GM23338 (cell line): Measurements from ENCODE around the gene AP1S2. TPM values are rescaled to one million over a fixed set of nuclear protein-coding genes. Genes with fewer than 3 reads are reported as not detected.

Experiments used
- ATAC-seq: fragments of 200-7000 bp; cut with Tn5 transposase; 3 replicates; pipeline ENCODE4 v1.9.1; 2020
- DNase-seq: peaks from one replicate; pipeline ENCODE4 v3.0.0-alpha.2; 2015; ENCODE audit warnings: low spot score
- H2AFZ ChIP-seq: fragments of 200-600 bp; sonication (generic); 2 replicates; pipeline ENCODE4 v1.8.0; 2016; ENCODE audit warnings: antibody characterized with exemption, mild to moderate bottlenecking, moderate library complexity
- H3F3A ChIP-seq: fragments of 200-600 bp; sonication (generic); replicated peaks from 2 replicates; pipeline ENCODE4 v1.8.0; 2017; ENCODE audit warnings: antibody characterized with exemption, mixed run types, low read depth
- H3K27ac ChIP-seq: fragments of 200-600 bp; sonication (generic); 2 replicates; pipeline ENCODE4 v1.6.1; 2016; ENCODE audit warnings: low read depth
- H3K27me3 ChIP-seq: fragments of 200-600 bp; sonication (generic); 2 replicates; pipeline ENCODE4 v1.8.0; 2016; ENCODE audit warnings: mild to moderate bottlenecking, mixed run types, moderate library complexity; ENCODE audit not compliant: insufficient read depth
- H3K36me3 ChIP-seq: fragments of 200-600 bp; sonication (generic); 2 replicates; pipeline ENCODE4 v1.8.0; 2016; ENCODE audit warnings: mild to moderate bottlenecking; ENCODE audit not compliant: insufficient read depth
- H3K4me1 ChIP-seq: fragments of 200-600 bp; sonication (generic); 2 replicates; pipeline ENCODE4 v1.8.0; 2016; ENCODE audit warnings: mild to moderate bottlenecking, moderate library complexity; ENCODE audit not compliant: insufficient read depth
- H3K4me2 ChIP-seq: fragments of 200-600 bp; sonication (generic); 2 replicates; pipeline ENCODE4 v1.7.1; 2017; ENCODE audit warnings: mixed run types
- H3K4me3 ChIP-seq: fragments of 200-600 bp; sonication (generic); 2 replicates; pipeline ENCODE4 v1.6.1; 2016; ENCODE audit warnings: mixed run types
- H3K79me2 ChIP-seq: fragments of 200-600 bp; sonication (generic); replicated peaks from 2 replicates; pipeline ENCODE4 v1.8.0; 2017; ENCODE audit warnings: mild to moderate bottlenecking; ENCODE audit not compliant: insufficient read depth
- H3K9me2 ChIP-seq: fragments of 200-600 bp; sonication (generic); 2 replicates; pipeline ENCODE4 v1.8.0; 2017; ENCODE audit not compliant: insufficient read depth
- H4K20me1 ChIP-seq: fragments of 200-600 bp; sonication (generic); replicated peaks from 2 replicates; pipeline ENCODE4 v1.8.0; 2017; ENCODE audit warnings: mild to moderate bottlenecking; ENCODE audit not compliant: insufficient read depth
- H3K27ac Mint-ChIP-seq: 2 replicates; pipeline ENCODE4 v1.8.0; 2020; ENCODE audit warnings: inconsistent platforms, mild to moderate bottlenecking, moderate library complexity, mixed read lengths
- H3K27me3 Mint-ChIP-seq: 3 replicates; pipeline ENCODE4 v1.8.0; 2022; ENCODE audit warnings: low read depth, mild to moderate bottlenecking, moderate library complexity, mixed read lengths, inconsistent platforms; ENCODE audit not compliant: insufficient read depth, poor library complexity
- H3K36me3 Mint-ChIP-seq: 3 replicates; pipeline ENCODE4 v1.8.0; 2021; ENCODE audit warnings: low read depth, mild to moderate bottlenecking, inconsistent platforms, moderate library complexity, mixed read lengths
- H3K4me1 Mint-ChIP-seq: 3 replicates; pipeline ENCODE4 v1.8.0; 2020; ENCODE audit warnings: mild to moderate bottlenecking, inconsistent platforms, mixed read lengths
- H3K4me3 Mint-ChIP-seq: 3 replicates; pipeline ENCODE4 v1.8.0; 2021; ENCODE audit warnings: moderate library complexity, mild to moderate bottlenecking, inconsistent platforms, mixed read lengths
- H3K9me3 Mint-ChIP-seq: 3 replicates; pipeline ENCODE4 v1.8.0; 2020; ENCODE audit warnings: moderate library complexity, mild to moderate bottlenecking, inconsistent platforms, mixed read lengths
- ETS1 ChIP-seq: IDR thresholded peaks from 2 replicates; pipeline ENCODE4 v1.6.1; 2016; ENCODE audit warnings: antibody characterized with exemption
- EZH2 ChIP-seq: fragments of 200-600 bp; sonication (generic); IDR thresholded peaks from one replicate; pipeline ENCODE4 v1.8.0; 2017; ENCODE audit warnings: antibody characterized with exemption, mild to moderate bottlenecking, low read depth; ENCODE audit not compliant: unreplicated experiment
- EZH2phosphoT487 ChIP-seq: fragments of 200-600 bp; sonication (generic); IDR thresholded peaks from one replicate; pipeline ENCODE4 v1.8.1; 2018; ENCODE audit warnings: antibody characterized with exemption; ENCODE audit not compliant: unreplicated experiment
- JUNB ChIP-seq: IDR thresholded peaks from one replicate; pipeline ENCODE4 v1.6.1; 2016; ENCODE audit warnings: antibody characterized with exemption; ENCODE audit not compliant: unreplicated experiment
- NANOG ChIP-seq: IDR thresholded peaks from 2 replicates; pipeline ENCODE4 v1.6.1; 2016; ENCODE audit warnings: antibody characterized with exemption, borderline replicate concordance
- POLR2AphosphoS5 ChIP-seq: IDR thresholded peaks from 2 replicates; pipeline ENCODE4 v1.6.1; 2016; ENCODE audit warnings: antibody characterized with exemption, low read depth
- REST ChIP-seq: IDR thresholded peaks from one replicate; pipeline ENCODE4 v1.6.1; 2018; ENCODE audit warnings: antibody characterized with exemption; ENCODE audit not compliant: unreplicated experiment
- ZNF114 ChIP-seq: fragments of 250-450 bp; sonication (Bioruptor Pico); IDR thresholded peaks from 2 replicates; pipeline ENCODE4 v1.5.0; 2020; ENCODE audit warnings: mild to moderate bottlenecking, moderate library complexity
- ZNF331 ChIP-seq: fragments of 250-450 bp; sonication (Bioruptor Pico); IDR thresholded peaks from 2 replicates; pipeline ENCODE4 v1.5.0; 2020; ENCODE audit warnings: low read depth, mild to moderate bottlenecking, moderate library complexity
- ZNF462 ChIP-seq: fragments of 250-450 bp; sonication (Bioruptor Pico); IDR thresholded peaks from 2 replicates; pipeline ENCODE4 v1.5.0; 2020; ENCODE audit warnings: mild to moderate bottlenecking, moderate library complexity
- polyA plus RNA-seq: library from polyadenylated mRNA; unstranded; fragments of >200 nt; fragmentation: Nextera tagmentation; extraction: Ambion mirVana; gene quantifications from 2 replicates; pipeline ENCODE4 v1.2.1, GENCODE V29; 2016
- total RNA-seq: library from RNA; depleted of rRNA; stranded (reverse); fragments of >200 nt; shearing (Covaris generic); gene quantifications from 2 replicates; pipeline ENCODE4 v1.2.3, GENCODE V29; 2014

AP1S2 gene
- total and polyA plus RNA-seq, 2 experiments from 2014 or later, result 160 to 251 TPM

DNA sequence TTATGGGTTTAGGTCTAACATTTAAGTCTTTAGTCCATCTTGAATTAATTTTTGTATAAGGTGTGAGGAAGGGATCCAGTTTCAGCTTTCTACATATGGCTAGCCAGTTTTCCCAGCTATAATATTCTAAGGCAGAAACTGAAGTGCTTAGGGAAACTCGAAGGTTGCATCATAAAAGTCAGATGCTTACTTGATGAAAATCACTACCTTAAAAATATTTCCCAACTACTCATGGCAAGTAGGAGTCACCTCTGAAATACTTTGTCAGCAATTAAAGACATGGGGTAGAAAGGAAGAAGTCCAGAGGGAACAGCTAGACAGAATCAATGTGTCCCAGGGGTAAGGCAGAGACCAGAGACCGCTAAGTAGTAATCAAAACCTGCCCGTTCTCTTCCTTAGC is 6.3 kb upstream of the AP1S2 start:
- TF ChIP-seq EZH2phosphoT487, result no peak
- no peak for TF ChIP-seq ZNF114
- no peak for TF ChIP-seq POLR2AphosphoS5
- no peak for TF ChIP-seq ZNF331 (CRISPR knock-in tag)
- no peak for TF ChIP-seq ETS1
- TF ChIP-seq JUNB, result no peak
- no peak for TF ChIP-seq EZH2
- no peak for TF ChIP-seq NANOG
- TF ChIP-seq REST, result no peak
- TF ChIP-seq ZNF462 (CRISPR knock-in tag), result no peak
- ATAC-seq, result no peak
- H3K27me3 Mint-ChIP-seq, result no peaks in the 10 kb centered on the region

More for the DNA sequence above, 6.3 kb upstream of the AP1S2 start:
- Histone ChIP-seq H3K9me2 (no peaks in the 10 kb centered on the region), H3K4me3 (no peak overlapping the region), H3K27ac (no peak overlapping the region), H2AFZ (no peak overlapping the region), H4K20me1 (no peaks in the 10 kb centered on the region), H3F3A (no peaks in the 10 kb centered on the region), H3K4me2 (no peak overlapping the region), H3K4me1 (peaks cover 8% of the 10 kb centered on the region), H3K36me3 (no peaks in the 10 kb centered on the region), H3K27me3 (no peaks in the 10 kb centered on the region), H3K79me2 (no peaks in the 10 kb centered on the region)
- peaks cover 7% of the 10 kb centered on the region for H3K4me1 Mint-ChIP-seq
- H3K27ac Mint-ChIP-seq, result no peak overlapping the region
- H3K36me3 Mint-ChIP-seq, result no peaks in the 10 kb centered on the region
- DNase-seq, result no peak
- H3K9me3 Mint-ChIP-seq, result no peaks in the 10 kb centered on the region; the same call in 2 of the 3 replicates
- no peak overlapping the region for H3K4me3 Mint-ChIP-seq
